AG20443 (cell line): ENCODE results near the gene TANC1.

ENCODE experiments used
- DNase-seq: peaks from one replicate; pipeline ENCODE4 v3.0.0; 2012; ENCODE audit warnings: low spot score, mixed read lengths

The TANC1 gene

GRCh38 chr2:159267921-159268320 is 299.5 kb downstream of the TANC1 start:
- no peak for DNase-seq

DNA sequence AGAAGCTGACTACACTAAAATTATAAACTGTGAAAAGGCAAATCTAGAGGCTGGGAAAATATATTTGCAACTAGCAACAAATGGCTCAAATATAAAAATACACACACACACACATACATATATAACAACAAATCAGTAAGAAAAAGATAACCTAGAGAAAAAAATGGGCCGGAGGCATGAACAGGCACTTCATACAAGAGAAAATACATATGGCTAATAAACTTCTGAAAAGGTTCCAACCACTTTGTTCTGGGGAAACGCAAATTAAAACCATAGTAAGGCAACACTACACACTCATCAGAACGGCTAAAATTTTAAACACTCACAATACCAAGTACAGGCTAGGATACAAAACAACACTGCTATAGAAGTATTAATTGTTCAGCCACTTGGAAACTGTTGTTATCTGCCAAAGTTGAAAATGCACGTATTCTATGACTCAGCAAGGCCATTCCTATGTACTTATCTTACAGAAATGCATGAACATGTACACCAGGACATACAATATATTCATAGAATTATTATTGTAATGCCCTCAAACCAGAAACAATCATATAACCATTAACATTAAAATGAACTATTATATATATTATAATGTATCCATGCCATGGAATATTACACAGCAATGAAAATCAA is 302.4 kb downstream of the TANC1 start:
- DNase-seq, result no peak

- DNase-seq, result no peak
Observed at GRCh38 chr2:159272156-159272555, 303.7 kb downstream of the TANC1 start.

DNA sequence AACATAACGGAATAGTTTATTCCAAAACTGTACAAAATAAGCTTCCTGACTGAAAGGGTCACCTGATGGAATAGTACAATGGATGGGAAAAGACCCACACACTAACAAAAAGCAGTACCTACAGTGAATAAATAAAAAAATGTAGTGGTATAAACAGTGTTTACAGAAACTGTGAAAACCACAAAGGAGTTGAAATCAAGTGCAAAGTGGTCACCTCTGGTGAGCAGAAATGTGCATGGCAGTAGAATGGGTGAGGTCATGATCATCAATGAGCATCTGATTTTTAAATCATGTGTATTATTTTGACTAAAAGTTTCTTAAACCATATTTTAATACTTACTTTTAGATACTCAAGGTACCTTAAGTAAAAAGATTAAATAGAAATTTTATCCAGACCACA is 306.7 kb downstream of the TANC1 start:
- DNase-seq, result no peak

- no peak for DNase-seq
Observed at GRCh38 chr2:159279700-159280099, 311.3 kb downstream of the TANC1 start.

DNA sequence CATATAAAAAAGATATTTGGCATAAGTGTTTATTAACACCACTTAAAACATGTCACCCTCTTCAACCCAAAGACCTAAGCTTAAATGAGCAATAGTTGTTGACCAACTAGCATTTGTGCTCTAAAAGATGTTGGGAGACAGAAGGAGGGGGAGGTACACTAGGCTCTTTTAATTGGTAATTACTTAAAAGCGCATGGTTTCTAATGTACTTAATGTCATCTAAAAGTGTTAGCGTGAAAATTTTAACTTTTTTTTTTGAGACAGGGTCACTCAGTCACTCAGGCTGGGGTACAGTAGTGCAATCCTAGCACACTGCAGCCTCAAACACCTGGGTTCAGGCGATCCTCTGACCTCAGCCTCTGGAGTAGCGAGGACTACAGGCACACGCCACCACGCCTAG is 312.6 kb downstream of the TANC1 start:
- DNase-seq, result no peak
